Activated T-helper 9 cell treated with anti-CD3 and anti-CD28 coated beads, Interleukin-2, amount 50 U/mL, for 16 hours (primary cell): ENCODE data around the gene PLEK.
"Not testable (repeated sequence)": the region's sequence is repeated elsewhere in the genome, so short reads cannot be mapped to it uniquely, and the experiment has no call there.

Experiments used
- DNase-seq: peaks from one replicate; pipeline ENCODE4 v3.0.0-alpha.2; 2020; ENCODE audit warnings: low read depth

PLEK gene

DNA sequence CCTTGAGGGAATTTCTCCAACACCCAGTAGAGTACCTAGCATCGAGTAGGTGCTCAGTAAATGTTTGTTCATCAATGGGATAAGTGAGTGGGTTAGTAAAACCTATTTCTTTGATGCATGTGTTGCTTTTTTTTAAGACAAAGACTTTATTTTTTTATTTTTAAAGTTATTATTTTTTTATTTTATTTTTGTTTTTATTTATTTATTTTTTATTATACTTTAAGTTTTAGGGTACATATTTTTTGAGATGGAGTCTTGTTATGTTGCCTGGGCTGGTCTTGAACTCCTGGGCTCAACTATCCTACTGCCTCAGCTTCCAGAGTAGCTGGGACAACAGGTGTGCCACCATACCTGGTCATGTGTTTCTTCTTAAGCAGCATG, 20.8 kb downstream of the PLEK start:
- DNase-seq, result no peak

DNA sequence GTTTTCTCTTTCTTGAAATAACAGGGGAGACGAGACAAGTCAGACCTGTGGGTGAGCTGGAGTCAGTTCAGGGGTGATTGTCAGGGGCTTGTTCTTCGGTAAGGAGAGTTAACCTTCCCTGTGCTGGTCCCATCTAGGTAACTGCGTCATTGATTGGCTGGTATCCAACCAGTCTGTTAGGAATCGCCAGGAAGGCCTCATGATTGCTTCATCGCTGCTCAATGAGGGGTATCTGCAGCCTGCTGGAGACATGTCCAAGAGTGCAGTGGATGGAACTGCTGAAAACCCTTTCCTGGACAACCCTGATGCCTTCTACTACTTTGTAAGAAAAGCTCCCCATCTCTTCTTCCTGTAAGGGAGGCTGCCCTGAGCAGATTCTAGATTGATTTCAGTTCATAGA, 21.3 kb downstream of the PLEK start:
- no peak for DNase-seq

DNA sequence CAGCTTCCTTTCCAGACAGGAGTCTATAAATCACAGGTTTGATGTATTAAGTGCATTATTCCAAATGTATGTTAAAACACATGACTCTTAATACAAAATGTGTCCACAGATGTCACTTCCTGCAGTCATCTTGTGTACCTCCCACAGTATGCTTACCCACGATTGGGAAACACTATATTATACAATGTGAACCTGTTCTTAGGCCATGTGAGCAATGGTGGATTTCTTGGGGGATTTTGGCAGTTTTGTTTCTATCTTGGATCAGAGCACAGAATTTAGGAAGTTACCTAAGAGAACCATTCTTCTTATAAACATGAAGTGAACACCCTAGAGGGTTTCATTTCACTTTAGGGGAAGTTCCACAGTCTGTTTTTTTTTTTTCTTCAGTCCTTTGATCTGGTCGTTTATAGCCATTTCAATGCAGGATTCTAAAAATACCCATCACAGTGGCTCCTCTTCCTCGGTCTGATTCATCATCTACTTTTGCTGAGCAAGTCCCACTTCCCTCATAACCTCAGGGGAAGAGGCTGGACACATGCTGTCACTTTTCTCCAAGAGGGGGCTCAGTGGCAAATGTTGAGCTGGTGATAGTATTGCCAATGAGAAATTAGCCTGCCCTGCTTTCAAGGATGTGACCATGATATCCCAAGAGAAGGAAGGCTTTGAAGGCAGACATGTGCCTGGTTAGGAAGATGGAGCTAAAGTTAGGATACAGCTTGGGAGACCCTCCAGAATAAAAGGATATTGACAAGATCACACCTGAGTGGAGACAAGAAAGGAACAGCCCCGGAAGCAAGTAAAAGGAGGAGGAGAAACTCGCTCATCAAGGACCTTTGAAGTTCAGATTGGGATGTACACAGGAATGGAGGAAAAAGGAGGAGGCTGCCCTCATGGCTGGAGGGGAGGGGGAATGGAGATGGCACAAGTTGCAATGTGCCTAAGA, 22.6 kb downstream of the PLEK start:
- DNase-seq, result no peak

DNA sequence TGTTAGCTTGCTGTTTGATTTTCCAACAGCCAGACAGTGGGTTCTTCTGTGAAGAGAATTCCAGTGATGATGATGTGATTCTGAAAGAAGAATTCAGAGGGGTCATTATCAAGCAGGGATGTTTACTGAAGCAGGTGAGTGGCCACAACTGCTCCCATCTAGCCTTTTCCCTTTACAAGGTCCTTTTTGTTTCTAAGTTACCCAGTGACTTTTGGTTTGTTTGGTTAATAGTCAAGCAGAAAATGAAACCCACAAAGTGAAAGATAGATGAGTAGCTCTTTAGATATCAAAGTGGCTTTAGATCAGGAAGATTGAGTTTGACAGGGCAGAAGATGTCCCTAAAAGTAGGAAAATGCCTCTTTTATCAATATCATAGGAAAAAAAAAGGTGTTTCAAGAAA, 23.3 kb downstream of the PLEK start:
- DNase-seq, result no peak

DNA sequence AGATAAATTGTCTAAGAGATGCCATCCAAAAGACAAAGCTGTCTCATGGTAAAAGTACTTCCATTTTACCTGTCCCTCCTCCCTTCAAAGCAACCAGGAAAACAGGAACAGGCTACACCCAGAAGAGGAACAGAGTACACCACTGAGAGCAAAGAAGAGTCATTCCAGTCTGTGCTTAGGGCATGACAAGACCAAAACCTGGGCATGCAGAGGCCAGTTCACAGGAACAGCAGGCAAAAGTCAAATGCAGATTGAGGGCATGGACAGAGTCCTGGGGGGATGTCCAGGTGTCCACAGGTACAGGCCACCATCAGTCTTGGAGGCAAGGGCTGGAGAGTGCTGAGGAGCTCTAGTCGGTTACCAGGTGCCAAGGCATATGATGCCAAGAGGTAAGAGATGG, 23.7 kb downstream of the PLEK start:
- DNase-seq, result no peak

DNA sequence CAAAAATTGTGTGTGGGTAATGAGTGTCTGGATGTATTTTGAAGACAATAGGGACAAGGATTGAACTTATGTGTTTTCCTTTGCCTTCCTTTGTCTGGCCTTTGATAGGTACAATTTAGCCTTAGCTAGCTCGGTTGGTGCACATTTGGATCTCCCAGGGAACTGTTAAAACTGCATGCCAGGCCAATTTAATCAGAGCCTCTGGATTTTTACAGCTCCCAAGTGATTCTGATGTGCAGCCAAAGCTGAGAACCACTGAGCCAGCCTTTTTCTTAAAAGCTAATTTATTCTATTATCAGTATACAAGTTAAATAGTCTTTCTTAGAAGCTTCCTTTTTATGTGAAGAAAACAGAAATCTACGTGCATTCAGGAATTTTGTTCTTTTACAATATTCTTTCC, 25.0 kb downstream of the PLEK start:
- no peak for DNase-seq

DNA sequence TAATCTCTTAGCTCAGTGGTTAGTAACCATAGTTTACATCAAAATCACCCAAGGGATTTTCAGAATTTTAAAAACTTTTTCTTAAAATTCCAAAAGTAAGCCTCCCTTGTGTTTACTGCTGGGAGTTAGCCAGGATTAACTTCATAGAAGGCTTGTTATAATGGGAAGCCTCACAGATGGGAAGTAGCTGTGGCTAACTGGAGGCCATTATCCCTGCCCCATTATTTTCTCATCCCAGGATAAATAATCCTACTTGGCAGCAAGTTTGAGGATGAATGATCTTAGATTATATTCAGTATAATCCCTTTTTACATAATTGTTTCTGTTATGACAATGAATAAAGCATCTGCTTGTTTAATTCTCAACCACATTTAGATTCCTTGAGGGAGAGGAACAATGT, 25.5 kb downstream of the PLEK start:
- no peak for DNase-seq

DNA sequence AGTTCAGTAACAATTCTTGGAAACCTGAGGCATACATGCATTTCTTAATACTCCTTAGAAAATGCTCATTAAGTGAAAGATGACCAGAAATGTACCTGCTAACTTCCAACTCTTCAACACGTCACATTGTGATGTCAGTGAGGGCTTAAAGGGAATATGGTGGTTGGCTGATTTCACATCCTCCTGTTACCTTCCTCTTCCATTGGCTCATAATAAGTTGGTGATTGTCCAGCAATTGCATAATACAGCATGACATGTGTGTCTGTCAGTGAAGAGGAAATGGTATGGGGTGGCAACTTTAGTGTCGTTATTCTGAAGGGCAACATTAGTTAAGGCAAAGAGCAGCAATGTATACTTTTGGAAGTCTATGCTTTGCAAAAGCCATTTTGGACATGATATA, 26.0 kb downstream of the PLEK start:
- DNase-seq, result no peak

DNA sequence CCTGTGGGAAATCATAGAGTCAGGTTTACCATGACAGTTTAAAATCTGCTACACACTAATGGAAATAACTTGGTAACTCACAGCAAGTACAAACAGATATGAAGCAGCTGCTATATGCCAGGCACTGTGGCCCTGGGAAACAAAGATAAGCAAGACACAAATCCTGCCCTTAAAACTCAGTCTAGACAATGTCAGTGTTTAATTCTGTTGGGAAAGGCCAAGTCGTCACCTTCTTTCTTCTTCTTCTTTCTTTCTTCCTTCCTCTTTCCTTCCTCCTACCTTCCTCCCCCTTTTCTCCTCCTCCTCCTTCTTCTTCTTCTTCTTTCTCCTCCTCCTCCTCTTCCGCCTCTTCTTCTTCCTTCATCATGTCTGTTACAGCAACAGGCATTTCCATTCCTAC, 26.8 kb downstream of the PLEK start:
- no peak for DNase-seq

DNA sequence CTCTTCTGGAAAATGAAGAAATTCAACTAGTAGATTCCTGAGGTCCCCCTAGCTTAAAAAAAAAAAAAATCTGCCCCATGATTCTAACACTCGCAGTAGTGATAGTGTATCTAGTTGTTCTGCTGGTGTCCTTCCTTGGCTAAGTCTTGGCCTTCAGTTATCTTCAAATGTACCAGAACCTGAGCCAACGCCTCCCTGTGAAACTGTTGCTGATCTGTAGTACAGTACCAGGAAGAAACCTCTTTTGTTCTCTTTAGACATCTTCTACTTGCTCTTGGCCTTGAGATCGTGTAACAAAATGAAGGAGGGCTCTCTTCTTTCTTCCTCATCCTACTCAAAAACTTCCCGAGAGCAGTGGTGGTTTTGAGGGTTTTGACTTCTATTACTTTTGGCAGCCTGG, 31.0 kb downstream of the PLEK start:
- no peak for DNase-seq

DNA sequence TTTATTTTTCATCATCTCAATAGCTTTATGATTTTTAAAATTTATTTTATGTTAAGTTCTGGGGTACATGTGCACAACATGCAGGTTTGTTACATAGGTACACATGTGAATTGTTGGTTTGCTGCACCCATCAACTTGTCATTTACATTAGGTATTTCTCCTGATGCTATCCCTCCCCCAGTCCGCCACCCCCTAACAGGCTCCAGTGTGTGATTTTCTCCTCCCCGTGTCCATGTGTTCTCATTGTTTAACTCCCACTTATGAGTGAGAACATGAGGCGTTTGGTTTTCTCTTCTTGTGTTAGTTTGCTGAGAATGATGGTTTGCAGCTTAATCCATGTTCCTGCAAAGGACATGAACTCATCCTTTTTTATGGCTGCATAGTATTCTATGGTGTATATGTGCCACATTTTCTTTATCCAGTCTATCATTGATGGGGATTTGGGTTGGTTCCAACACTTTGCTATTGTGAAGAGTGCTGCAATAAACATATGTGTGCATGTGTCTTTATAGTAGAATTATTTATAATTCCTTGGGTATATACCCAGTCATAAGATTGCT, 32.7 kb downstream of the PLEK start:
- DNase-seq, result not testable (repeated sequence)

DNA sequence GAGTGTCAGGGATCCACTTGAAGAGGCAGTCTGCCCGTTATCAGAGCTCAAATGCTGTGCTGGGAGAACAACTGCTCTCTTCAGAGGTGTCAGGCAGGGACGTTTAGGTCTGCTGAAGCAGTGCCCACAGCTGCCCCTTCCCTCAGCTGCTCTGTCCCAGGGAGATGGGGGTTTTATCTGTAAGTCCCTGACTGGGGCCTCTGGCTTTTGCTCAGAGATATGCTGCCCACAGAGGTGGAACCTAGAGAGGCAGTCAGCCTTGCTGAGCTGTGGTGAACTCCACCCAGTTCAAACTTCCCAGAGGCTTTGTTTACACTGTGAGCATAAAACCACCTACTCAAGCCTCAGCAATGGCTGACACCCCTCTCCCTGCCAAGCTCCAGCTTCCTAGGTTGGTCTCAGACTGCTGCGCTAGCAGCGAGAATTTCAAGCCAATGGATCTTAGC, 38.1 kb downstream of the PLEK start:
- no peak for DNase-seq

DNA sequence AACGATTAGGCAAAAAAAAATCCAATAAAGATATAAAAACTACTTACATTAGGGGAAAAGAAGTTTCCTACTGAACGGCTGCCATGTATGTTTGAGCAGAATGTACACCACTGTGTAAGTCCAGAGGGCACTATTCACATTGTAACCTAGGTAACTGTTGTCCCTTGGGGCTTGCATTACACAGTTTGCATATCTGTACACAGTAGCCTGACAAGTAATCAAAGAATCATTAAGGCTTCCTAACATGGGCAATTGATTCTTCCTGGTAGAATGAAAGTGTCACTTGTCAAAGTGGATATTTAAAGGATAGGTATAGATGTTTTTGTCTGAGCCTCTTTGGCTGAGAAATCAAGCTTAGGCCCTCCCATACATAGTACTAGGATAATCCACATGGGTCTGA, 39.1 kb downstream of the PLEK start:
- DNase-seq, result no peak

DNA sequence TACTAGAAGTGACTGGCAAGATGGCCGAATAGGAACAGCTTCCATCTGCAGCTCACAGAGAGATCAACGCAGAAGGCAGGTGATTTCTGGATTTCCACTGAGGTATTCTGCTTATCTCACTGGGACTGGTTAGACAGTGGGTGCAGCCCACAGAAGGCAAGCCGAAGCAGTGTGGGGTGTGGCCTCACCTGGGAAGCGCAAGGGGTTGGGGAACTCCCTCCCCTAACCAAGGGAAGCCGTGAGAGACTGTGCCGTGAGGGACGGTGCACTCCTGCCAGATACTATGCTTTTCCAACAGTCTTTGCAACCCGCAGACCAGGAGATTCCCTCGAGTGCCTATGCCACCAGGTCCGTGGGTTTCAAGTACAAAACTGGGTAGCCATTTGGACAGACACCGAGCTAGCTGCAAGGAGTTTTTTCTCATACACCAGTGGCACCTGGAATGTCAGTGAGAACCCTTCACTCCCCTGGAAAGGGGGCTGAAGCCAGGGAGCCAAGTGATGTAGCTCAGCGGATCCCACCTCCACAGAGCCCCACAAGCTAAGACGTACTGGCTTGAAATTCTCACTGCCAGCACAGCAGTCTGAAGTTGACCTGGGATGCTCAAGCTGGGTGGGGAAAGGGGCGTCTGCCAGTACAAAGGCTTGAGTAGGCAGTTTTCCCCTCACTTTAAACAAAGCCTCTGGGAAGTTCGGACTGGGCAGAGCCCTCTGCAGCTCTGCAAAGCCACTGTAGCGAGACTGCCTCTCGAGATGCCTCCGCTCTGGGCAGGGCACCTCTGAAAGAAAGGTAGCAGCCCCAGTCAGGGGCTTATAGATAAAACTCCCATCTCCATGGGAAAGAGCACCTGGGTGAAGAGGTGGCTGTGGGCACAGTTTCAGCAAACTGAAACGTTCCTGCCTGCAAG, 40.1 kb downstream of the PLEK start:
- no peak for DNase-seq

DNA sequence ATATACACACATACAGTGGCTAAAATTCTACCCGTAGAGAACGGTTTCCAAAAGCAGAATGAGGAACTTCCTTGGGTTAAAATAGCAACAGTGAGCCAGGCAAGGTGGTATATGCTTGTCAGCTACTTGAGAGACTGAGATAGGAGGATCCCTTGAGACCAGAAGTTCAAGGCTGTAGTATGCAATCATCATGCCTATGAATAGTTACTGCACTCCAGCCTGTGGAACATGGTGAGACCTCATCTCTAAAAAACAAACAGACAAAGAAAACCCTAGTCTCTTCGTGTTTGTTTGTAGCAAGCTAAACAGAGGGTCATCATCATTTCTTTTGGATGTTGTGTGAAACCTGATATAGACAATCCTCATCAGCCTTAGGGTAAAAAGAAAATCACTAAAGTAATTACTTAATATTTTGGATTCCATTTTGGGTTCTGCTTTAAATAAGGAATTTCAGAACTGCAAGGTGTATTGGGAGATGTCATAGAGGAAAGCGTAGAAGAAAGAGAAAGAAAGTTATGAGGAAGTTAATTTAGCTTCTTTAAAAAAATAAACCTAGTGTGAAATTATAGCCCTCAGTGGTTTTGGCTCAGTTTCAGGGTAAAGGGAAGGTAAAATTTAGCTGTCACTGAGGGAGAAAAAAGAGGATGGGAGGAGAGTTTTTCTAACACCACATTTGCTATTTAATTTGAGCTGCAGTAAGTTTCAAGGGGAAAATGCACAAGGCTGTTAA, 46.5 kb downstream of the PLEK start:
- DNase-seq, result no peak

DNA sequence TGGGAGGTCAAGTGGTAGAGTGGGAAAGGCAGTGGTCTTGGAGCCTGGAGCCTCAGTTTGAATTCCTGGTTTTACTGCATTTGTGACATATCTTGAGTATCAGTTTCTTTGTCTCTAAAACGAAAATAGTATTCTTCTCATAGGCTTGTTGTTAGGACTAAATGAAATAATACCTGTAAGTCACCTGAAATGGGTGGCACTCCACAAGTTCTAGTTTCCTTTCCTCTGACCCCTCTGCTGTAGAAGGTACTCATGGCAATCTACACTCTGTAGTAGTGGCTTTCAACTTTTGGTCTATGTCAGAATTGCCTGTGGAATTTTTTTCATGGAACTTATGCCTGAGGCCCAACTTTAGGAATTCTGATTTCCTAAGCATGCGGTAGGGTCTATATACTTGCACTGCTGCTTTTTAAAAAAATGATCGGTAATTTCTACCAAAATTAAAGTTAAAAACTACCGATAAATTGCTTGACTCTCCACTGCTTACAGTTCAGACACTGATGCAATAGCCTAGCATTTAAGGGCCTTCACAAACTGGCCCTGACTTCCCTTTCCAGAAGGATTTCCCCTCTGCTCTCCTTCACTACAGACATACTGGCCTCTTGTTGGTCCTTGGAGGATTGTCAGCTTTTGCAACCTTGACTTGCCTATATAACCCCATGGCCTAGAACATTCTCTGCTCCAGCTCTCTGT, 47.2 kb downstream of the PLEK start:
- no peak for DNase-seq

DNA sequence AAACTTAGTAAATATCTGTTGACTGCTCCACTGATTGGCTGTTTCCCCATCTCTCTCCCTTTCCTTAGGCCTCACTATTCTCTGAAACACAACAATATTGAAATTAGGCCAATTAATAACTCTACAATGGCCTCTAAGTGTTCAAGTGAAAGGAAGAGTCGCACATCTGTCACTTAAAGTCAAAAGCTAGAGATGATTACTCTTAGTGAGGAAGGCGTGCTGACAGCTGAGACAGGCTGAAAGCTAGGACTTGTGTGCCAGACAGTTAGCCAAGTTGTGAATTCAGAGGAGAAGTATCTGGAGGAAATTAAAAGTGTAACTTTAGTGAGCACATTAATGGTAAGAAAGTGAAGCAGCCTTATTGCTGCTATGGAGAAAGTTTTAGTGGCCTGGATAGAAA, 48.4 kb downstream of the PLEK start:
- DNase-seq, result no peak

DNA sequence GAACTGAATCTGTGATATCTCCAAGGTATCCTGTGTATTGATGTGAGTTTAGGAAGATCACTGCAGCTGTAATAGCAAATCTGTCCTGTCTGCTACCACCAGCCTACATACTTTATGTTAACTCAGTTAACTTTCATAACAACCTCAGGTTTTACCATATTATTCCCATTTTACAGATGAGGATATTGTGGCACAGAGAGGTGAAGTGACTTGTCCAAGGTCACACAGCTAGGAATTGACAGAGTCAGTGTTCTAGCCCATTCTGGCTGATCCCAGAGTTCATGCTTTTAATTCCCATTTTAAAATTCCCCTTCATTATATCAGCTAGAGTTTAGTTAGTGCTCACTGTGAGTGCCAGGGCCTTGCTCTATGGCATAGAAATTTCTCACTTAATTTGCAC, 49.4 kb downstream of the PLEK start:
- no peak for DNase-seq

DNA sequence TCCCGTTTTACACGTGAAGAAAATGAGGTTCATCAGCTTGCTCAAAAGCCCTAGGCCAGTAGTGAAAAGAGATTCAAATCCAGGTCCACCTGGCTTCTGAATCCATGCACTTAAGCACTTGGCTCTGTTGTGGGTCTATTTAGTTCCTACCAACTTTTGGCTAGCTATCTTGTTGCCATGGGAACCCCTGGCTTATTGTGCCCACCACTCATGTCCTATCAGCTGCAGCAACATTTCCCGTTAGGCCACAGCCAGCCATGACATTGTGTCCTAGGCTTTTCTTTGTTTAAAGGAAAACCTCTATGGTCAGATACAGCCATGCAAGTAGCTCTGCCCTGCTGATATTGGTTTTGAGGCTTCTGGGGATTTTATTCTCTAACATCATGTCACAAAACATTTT, 49.8 kb downstream of the PLEK start:
- no peak for DNase-seq

DNA sequence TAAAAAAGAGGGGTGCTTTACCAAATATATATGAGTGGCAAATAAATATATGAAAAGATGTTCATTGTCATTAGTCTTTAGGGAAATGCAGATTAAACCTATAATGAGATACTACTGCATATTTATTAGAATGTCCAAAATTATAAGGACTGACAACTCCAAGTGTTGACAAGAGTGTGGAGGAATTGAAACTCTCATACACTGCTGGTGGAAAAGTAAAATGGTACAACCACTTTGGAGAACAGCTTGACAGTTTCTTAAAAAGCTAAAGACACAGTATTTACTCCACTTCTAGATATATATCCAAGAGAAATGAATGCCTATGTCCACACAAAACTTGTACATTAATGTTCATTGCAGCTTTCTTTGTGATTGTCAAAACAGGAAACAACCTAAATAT, 50.4 kb downstream of the PLEK start:
- DNase-seq, result no peak

DNA sequence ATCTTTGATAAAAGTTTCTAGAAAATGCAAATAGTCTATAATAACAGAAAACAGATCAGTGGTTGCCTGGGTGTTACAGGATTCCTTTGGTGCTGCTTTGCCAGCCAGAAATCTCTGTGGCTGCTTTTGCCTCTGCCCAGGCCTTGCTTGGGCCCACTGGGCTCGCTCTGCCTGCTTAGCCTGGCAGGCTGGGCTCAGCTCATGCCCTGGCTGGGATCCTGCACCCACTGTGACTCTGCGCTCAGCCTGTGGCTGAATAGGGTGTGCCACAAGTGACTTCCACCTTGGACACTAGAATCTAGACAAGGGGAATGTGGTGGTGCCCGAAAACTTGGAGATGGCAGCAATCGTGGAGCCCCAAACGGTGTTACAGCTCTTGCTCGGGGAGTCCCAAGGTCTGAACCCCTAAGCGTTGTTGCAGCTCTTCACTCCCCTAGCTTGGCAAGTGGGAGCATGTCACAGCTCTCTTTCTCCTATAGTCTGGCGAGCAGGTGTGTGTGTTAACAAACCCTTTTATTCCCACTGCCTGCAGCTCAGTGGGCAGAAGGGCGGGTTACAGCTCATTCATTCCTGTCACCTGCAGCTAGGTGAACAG, 51.1 kb downstream of the PLEK start:
- no peak for DNase-seq
